Stimulated activated CD4-positive, alpha-beta T cell treated with anti-CD3 and anti-CD28 coated beads, Interleukin-15, amount 100 ng/mL, for 1 hour (primary cell): ENCODE data around the gene PDCL3.

Experiments used
- DNase-seq, 2 donors: peaks; one replicate each; pipeline ENCODE4 v3.0.0-alpha.2; 2020; ENCODE audit warnings: low read depth in 1 of 2, low spot score in 1 of 2

PDCL3 gene

GRCh38 chr2:100611079-100612029 lies 48.6 kb downstream of the PDCL3 start:
- no peak for DNase-seq

- DNase-seq, result no peak
Observed at GRCh38 chr2:100612388-100613000, 49.7 kb downstream of the PDCL3 start.

DNA sequence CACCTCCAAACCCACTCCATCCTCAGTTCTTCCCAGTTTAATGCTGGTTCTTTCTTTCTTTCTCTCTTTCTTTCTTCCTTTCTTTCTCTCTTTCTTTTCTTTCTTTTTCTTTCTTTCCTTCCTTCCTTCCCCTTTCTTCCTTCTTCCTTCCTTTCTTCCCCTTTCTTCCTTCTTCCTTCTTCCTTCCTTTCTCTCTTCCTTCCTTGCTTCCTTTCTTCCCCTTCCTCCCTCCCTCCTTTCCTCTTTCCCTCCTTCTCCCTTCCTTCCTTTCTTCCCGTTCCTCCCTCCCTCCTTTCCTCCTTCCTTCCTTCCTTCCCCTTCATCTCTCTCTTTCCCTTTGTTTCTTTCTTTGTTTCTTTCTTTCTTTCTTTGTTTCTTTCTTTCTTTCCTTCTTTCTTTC lies 50.9 kb downstream of the PDCL3 start:
- no peak for DNase-seq

GRCh38 chr2:100614455-100615000 lies 51.7 kb downstream of the PDCL3 start:
- DNase-seq, result no peak

GRCh38 chr2:100615471-100615870 lies 52.7 kb downstream of the PDCL3 start:
- no peak for DNase-seq

GRCh38 chr2:100615886-100616285 lies 53.1 kb downstream of the PDCL3 start:
- no peak for DNase-seq

DNA sequence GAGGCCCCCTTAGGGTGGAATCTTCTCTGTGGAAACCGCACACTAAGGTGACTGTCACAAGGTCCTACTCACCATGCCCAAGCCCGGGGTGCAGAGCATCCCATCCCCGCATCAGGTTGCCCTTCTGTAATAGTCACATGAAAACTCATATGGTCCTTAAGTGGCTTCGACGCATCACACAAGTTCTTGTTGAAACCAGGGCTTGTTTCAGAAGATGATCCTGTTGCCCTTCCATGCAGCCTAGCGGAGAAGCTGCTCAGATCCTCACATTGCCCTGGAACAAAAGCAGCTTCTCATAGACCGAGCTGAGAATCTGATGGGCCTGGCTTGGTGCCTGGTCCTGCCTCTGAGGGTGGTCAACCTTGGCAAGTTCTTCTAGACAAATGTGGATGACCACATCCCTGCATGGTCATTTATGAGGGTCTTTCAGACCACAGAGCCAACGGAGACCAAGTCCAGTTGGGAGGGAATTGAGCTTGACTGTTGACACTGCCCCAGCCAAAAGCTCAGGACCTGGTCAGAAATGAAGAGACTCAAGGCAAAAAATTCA lies 54.1 kb downstream of the PDCL3 start:
- no peak for DNase-seq

GRCh38 chr2:100619951-100620350 lies 57.2 kb downstream of the PDCL3 start:
- no peak for DNase-seq

DNA sequence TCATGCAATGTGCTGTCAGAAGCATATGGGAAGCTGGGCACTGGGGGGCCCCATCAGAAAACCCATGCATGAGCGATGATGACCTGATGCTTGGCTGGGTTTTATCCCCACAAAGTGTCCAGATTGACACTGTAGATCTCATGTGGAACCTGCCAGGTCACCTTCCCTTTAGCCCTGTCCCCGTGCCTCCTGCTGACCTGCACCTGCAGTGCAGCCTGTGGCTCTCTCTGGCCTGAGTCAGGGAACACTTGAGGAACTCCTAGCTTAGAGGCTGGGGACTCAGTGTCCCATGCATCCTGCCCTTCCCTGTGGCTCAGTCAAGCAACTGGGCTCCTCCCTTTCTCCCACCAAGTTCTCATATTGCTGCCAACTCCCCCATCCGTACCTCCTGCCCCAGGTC lies 57.7 kb downstream of the PDCL3 start:
- DNase-seq, result no peak

DNA sequence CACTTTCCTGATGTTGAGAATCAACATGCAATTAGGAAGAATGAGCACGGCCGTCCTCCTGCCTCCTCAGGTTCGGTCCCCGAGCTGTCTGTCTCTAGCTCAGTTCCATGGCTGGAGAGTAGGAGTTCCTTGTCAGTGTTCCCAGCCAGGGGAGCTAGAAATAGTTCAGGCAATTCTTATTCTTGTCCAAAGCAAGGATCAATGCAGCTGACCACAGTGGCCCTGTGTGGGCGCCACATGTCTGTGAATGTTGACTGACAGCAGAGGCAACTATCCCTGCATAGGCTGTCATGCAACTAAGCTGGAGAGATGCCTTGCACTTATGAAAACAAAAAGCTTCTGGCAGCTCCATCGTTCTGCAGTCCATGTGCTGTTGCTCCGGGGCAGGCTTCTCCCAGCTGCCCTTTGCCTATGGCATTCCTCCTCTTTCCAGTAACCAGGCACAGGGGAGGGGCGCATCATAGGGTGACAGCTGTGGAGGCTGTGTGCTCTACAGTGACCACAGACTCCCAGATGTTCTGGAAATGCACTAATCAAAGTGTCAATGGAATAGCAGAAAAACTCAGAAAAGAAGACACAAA lies 58.7 kb downstream of the PDCL3 start:
- no peak for DNase-seq

DNA sequence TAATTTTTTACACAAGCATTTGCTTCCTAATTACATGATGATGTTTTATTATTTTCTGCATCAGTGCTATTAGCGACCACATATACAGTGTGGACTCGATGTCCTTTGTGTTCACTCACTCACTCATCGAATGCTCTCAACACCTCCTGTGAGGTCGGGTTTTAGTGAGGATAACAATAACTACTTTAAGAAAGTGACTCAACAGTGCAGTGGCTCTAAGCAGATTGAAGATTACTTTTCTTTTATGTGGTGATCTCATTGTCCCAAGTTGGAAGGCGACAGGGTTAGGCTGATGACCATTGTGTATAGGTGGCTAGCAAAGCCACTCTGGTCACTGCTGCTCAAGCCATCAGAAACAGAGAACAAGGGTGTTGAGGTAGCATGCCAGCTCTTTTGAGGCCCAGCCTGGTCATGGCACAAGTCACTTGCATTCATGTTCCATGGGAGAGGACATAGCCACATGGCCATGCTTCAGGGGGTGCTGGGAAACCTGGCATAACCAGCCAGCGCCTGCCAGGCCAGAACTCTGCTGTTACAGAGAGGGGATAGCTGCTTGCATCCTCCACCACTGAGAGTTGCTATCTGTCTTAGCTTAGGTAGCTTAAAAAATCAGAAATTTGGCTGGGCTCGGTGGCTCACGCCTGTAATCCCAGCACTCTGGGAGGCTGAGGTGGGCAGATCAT lies 60.4 kb downstream of the PDCL3 start:
- DNase-seq, result no peak

DNA sequence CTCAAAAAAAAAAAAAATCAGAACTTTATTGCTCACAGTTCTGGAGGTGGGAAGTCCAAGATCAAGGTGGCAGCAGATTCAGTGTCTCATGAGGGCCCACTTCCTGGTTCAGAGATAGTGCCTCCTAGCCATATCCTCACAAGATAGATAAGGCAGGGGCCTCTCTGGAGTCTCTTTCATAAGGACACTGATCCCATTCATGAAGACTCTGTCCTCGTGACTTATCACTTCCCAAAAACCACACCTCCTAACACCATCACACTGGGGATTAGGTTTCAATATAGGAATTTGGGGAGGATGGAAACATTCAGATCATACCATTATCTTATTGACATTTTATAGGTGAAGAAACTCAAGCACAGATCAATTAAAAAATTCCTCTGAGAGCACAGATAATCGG lies 61.1 kb downstream of the PDCL3 start:
- DNase-seq, result no peak

- no peak for DNase-seq
Observed at GRCh38 chr2:100624536-100624935, 61.7 kb downstream of the PDCL3 start.

DNA sequence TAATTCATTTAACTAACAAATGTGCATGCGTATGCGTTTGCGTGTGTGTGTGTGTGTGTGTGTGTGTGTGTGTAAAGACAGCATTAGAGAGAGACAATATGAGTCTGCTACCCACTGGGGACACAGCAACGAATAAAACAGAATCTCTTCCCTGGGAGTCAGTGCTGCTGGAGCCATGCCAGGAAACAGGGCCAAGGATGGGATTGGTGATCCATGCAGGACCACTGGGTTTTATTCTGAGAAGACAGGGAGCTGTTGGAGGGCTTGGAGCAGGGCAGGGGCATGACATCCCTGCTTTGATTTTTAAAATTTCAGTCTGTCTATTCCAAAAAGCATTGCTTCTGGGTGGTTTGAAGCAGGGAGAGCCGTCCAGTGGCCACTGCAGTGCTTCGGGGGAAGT lies 62.9 kb downstream of the PDCL3 start:
- DNase-seq, result no peak
